Neural cell (in vitro differentiated cells): ENCODE measurements around the gene LTN1.

Experiments
- CTCF ChIP-seq: fragments of 450-650 bp; IDR thresholded peaks from 2 replicates; pipeline ENCODE4 v1.5.1; 2014; ENCODE audit warnings: antibody characterized with exemption, mild to moderate bottlenecking, moderate library complexity; ENCODE audit not compliant: poor library complexity, severe bottlenecking
- EZH2 ChIP-seq: fragments of 200-600, 300-800 bp; shearing (Covaris generic), sonication (generic); IDR thresholded peaks from 2 replicates; pipeline ENCODE4 v1.6.1; 2014; ENCODE audit warnings: antibody characterized with exemption, low read length, borderline replicate concordance, mild to moderate bottlenecking; ENCODE audit not compliant: insufficient read depth, poor library complexity, severe bottlenecking
- POLR2AphosphoS5 ChIP-seq: IDR thresholded peaks from 2 replicates; pipeline ENCODE4 v1.6.1; 2012
- RAD21 ChIP-seq: fragments of 450-650 bp; conservative IDR thresholded peaks from 2 replicates; pipeline ENCODE4 v1.6.1; 2014; ENCODE audit warnings: antibody characterized with exemption, mild to moderate bottlenecking, moderate library complexity

DNA sequence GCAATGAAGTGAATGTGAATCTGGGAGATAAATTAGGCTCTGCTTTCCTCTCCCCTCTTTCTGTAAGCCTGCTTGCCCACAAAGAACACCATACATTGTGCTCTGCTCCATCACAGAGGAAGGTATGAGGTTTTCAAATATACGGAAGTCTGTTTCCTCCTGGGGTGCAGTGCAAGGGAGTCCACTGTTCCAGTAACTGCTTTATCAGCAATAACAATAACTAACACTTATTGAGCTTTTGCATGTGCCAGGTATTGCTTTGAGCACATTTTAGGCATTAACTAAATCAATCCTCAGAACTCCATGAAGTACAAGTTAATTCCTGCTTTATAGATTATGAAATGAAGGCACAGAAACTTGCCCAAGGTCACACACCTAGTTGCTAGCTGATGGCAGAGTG lies 10.0 kb downstream of the LTN1 start:
- TF ChIP-seq EZH2 (no peak), CTCF (no peak), POLR2AphosphoS5 (no peak), RAD21 (no peak)
